Measurements from ENCODE around the gene DLG1. TPM values are rescaled to one million over a fixed set of nuclear protein-coding genes. Genes with fewer than 3 reads are reported as not detected.

DLG1 gene
- total RNA-seq, 2 donors from 2014 or later, result 59.0 to 98.2 TPM

DNA sequence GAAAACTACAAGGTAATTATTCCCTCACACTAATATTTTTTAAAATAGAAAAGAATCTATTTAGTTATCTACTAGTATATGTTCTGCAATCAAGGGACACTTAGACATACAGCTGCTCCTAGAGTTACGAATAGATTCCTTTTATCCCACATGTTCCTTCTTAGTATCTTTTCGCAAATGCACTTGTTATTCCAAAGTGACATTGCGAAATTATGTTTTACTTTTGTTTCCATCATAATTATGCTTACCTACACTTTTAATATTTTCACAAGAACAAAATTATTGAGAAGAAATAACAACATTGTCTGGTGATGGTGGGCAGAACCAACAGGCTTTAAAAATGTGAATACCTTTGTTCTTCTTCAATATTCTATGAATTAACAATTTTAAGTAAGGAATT is 161.7 kb downstream of the DLG1 start:
- intact Hi-C loops (cut with DNase I), result no loop called here
- no peaks in the 10 kb centered on the region for H3K36me3 ChIP-seq
- WGBS, result 95% methylated on average over 3 of the region's 3 CpGs

DNA sequence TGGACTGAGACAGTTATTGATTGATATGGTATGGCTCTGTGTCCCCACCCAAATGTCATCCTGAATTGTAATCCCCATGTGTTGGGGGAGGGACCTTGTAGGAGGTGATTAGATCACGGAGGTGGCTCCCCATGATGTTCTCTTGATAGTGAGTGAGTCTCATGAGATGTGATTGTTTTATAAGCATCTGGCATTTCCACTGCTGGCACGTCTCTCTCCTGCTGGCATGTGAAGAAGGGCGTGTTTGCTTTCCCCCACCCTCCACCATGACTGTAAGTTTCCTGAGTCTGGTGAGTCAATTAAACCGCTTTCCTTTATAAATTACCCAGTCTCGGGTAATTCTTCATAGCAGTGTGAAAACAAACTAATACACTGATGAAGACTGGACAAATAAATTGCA is 163.2 kb downstream of the DLG1 start:
- 70% methylated on average over 5 of the region's 5 CpGs for WGBS
- H3K4me3 ChIP-seq, result no peak overlapping the region
- no peak for TF ChIP-seq POLR2A (IDR thresholded peaks at IDR 0.05)
- no peak for TF ChIP-seq POLR2AphosphoS5 (IDR thresholded peaks at IDR 0.05)
- TF ChIP-seq, protein P1, sequence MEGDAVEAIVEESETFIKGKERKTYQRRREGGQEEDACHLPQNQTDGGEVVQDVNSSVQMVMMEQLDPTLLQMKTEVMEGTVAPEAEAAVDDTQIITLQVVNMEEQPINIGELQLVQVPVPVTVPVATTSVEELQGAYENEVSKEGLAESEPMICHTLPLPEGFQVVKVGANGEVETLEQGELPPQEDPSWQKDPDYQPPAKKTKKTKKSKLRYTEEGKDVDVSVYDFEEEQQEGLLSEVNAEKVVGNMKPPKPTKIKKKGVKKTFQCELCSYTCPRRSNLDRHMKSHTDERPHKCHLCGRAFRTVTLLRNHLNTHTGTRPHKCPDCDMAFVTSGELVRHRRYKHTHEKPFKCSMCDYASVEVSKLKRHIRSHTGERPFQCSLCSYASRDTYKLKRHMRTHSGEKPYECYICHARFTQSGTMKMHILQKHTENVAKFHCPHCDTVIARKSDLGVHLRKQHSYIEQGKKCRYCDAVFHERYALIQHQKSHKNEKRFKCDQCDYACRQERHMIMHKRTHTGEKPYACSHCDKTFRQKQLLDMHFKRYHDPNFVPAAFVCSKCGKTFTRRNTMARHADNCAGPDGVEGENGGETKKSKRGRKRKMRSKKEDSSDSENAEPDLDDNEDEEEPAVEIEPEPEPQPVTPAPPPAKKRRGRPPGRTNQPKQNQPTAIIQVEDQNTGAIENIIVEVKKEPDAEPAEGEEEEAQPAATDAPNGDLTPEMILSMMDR (IDR thresholded peaks at IDR 0.05), result no peak
- no peak overlapping the region for H3K27ac ChIP-seq
- H3K4me1 ChIP-seq (replicated peaks), result no peaks in the 10 kb centered on the region
- DNase-seq (ENCODE audit: low spot score), result no peak
- no peaks in the 10 kb centered on the region for H3K27me3 ChIP-seq (replicated peaks; ENCODE audit: insufficient read depth)
- intact Hi-C loops (cut with DNase I), result no loop called here
- no peaks in the 10 kb centered on the region for H3K9me3 ChIP-seq
- H3K36me3 ChIP-seq, result no peaks in the 10 kb centered on the region

More for the DNA sequence above, 161.7 kb downstream of the DLG1 start:
- Histone ChIP-seq H3K9me3 (no peaks in the 10 kb centered on the region), H3K4me1 (replicated peaks) (no peaks in the 10 kb centered on the region), H3K4me3 (no peak overlapping the region), H3K27ac (no peak overlapping the region), H3K27me3 (replicated peaks; ENCODE audit: insufficient read depth) (no peaks in the 10 kb centered on the region)
- TF ChIP-seq POLR2A (IDR thresholded peaks at IDR 0.05), result no peak
- TF ChIP-seq, protein P1 (IDR thresholded peaks at IDR 0.05), result no peak
- no peak for TF ChIP-seq POLR2AphosphoS5 (IDR thresholded peaks at IDR 0.05)
- DNase-seq (ENCODE audit: low spot score), result no peak

DNA sequence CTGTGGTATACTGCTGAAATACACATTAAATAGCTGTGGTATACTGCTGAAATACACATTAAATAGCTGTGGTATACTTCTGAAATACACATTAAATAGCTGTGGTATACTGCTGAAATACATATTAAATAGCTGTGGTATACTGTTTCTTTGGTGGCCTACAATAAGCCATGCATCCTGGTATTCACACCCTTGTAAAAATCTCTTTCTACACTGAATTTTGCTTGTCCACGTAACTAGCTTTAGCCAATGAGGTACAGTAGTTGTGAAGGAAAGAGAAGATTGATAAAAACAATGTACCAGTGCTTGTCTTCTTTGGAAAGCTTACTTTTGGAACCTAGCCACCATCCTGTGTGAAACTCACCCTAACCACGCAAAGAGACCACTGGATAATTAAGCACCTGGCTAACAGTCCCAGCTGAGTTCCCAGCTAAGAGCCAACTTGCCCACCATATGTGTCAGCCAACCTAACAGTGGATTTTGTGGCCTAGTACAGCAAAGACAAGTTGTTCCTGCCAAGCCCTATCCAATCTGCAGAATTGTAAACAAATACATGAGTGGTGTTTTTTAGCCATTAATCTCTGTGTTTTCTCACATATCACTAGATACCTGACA is 165.4 kb downstream of the DLG1 start:
- no peak for TF ChIP-seq POLR2AphosphoS5 (IDR thresholded peaks at IDR 0.05)
- no peak for TF ChIP-seq POLR2A (IDR thresholded peaks at IDR 0.05)
- TF ChIP-seq, protein P1 (IDR thresholded peaks at IDR 0.05), result no peak
- WGBS, result 66% methylated on average over 2 of the region's 2 CpGs
- no peak for DNase-seq (ENCODE audit: low spot score)
- Histone ChIP-seq H3K4me3 (no peak overlapping the region), H3K27me3 (replicated peaks; ENCODE audit: insufficient read depth) (no peaks in the 10 kb centered on the region), H3K27ac (no peak overlapping the region), H3K36me3 (no peaks in the 10 kb centered on the region), H3K9me3 (no peaks in the 10 kb centered on the region), H3K4me1 (replicated peaks) (no peaks in the 10 kb centered on the region)
- intact Hi-C loops (cut with DNase I), result no loop called here

DNA sequence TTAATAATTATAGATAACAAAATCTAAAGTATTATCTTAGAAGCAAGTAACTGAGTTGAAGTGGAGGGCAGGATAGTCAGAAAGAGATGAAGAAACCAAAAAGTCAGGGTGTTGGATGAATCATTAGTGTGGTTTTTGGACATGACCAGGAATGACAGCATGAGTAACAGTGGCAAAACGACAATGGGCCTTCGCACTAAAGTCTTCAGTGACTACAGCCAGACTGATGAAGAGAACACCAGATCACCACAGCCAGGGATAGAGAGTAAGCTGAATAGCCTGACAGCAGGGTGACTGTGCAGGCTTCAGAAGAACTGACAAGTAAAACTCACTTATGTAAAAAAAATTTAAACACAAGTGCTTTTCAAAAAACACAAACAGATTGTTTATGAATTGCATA is 172.8 kb downstream of the DLG1 start:
- H3K4me3 ChIP-seq, result no peak overlapping the region
- 86% methylated on average over 2 of the region's 2 CpGs for WGBS
- intact Hi-C loops (cut with DNase I), result no loop called here
- TF ChIP-seq, protein P1 (IDR thresholded peaks at IDR 0.05), result no peak
- no peak for TF ChIP-seq POLR2AphosphoS5 (IDR thresholded peaks at IDR 0.05)
- no peak for TF ChIP-seq POLR2A (IDR thresholded peaks at IDR 0.05)
- H3K27me3 ChIP-seq (replicated peaks; ENCODE audit: insufficient read depth), result no peaks in the 10 kb centered on the region
- DNase-seq (ENCODE audit: low spot score), result no peak
- H3K4me1 ChIP-seq (replicated peaks), result no peaks in the 10 kb centered on the region
- H3K36me3 ChIP-seq, result no peaks in the 10 kb centered on the region
- no peak overlapping the region for H3K27ac ChIP-seq
- no peaks in the 10 kb centered on the region for H3K9me3 ChIP-seq

DNA sequence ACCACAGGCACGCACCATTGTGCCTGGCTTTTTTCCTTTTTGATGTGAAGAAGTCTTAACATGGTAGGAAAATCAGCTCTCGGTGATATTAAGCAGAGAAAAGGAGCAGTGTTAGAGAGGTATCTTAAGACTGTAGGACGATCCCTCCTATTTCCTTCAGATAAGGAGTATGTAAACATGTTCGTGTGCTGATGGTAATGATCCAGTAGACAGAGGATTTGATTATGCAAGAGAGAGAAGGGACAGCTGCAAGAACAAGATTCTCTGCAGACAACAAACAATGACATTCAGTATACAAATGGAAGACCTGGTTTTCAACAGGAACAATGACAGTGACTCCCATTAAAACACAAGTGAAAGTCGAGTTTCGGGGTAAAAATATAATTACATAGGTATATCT is 173.7 kb downstream of the DLG1 start:
- Histone ChIP-seq H3K4me1 (replicated peaks) (no peaks in the 10 kb centered on the region), H3K27me3 (replicated peaks; ENCODE audit: insufficient read depth) (no peaks in the 10 kb centered on the region), H3K36me3 (no peaks in the 10 kb centered on the region), H3K27ac (no peak overlapping the region), H3K4me3 (no peak overlapping the region), H3K9me3 (no peaks in the 10 kb centered on the region)
- intact Hi-C loops (cut with DNase I), result no loop called here
- no peak for DNase-seq (ENCODE audit: low spot score)
- TF ChIP-seq, protein P1 (IDR thresholded peaks at IDR 0.05), result no peak
- TF ChIP-seq POLR2AphosphoS5 (IDR thresholded peaks at IDR 0.05), result no peak
- TF ChIP-seq POLR2A (IDR thresholded peaks at IDR 0.05), result no peak
- 78% methylated on average over 6 of the region's 6 CpGs for WGBS
